MM.1S (cell line): ENCODE results near the gene NIN.

Experiments used
- CTCF ChIP-seq: fragments of 300-600 bp; sonication (generic); IDR thresholded peaks from 2 replicates; pipeline ENCODE4 v1.5.1; 2016; ENCODE audit warnings: antibody characterized with exemption, low read length, mixed read lengths
- EZH2 ChIP-seq: fragments of 300-600 bp; sonication (generic); optimal IDR thresholded peaks from 2 replicates; pipeline ENCODE3; 2017; ENCODE audit warnings: low read depth, mild to moderate bottlenecking, antibody characterized with exemption, low read length, mixed read lengths

DNA sequence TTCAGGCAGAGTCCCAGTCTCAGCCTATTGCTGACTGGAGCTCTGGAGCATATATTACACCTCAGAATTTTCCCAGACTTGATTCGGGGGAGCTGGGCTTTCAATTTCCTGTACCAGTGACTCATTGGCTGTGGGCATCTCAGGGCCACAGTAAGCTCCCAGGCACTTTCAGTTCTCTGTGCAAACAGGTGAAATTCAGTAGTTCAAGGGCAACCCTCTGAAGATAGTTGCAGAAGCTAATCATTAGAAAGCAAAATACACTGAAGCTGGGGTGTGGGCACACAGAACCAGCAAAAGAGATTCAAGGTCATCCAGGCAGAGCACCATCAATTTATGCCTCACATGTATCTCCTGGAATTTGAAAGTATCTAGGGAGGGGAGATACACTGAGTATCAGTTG lies 8.1 kb upstream of the NIN start:
- no peak for TF ChIP-seq CTCF
- no peak for TF ChIP-seq EZH2
